H1 (cell line): Measurements from ENCODE around the gene RPL38. TPM values are rescaled to one million over a fixed set of nuclear protein-coding genes. Genes with fewer than 3 reads are reported as not detected.

Experiments
- CTCF ChIA-PET: fragments of 300-600 bp; sonication (Branson Sonifier 250); formaldehyde crosslinking; loops from one replicate; lab custom pipeline; 2021; ENCODE audit not compliant: partially characterized antibody; lab: Charles Lee
- POLR2A ChIA-PET: fragments of 300-600 bp; sonication (Branson Sonifier 250); formaldehyde crosslinking; loops from one replicate; lab custom pipeline; 2021; ENCODE audit warnings: inconsistent platforms; ENCODE audit not compliant: partially characterized antibody; lab: Charles Lee
- DNase-seq, 2 experiments: peaks; one replicate each; pipeline versions ENCODE4 v3.0.0 to v3.0.0-alpha.2; 2010 to 2022; ENCODE audit warnings: low spot score in 2 of 2, low read depth in 1 of 2, mixed read lengths in 1 of 2
- FAIRE-seq: peaks from 2 replicates; lab custom pipeline; 2011; peaks lifted over from hg19 to GRCh38; lab: Jason Lieb, UNC
- H2AFZ ChIP-seq: 2 replicates; pipeline ENCODE4 v1.8.1; 2012; ENCODE audit warnings: low read length, inconsistent platforms
- H2AK5ac ChIP-seq: 2 replicates; pipeline ENCODE4 v1.6.1; 2013; ENCODE audit warnings: low read depth, low read length
- H2BK120ac ChIP-seq: replicated peaks from 2 replicates; pipeline ENCODE3; 2013; ENCODE audit warnings: low read depth, low read length, inconsistent platforms
- H2BK12ac ChIP-seq: 2 replicates; pipeline ENCODE4 v1.6.1; 2013; ENCODE audit warnings: low read depth, low read length
- H2BK15ac ChIP-seq: 2 replicates; pipeline ENCODE4 v1.6.1; 2013; ENCODE audit warnings: low read length
- H2BK20ac ChIP-seq: 2 replicates; pipeline ENCODE4 v1.6.1; 2013; ENCODE audit warnings: low read length
- H2BK5ac ChIP-seq: 2 replicates; pipeline ENCODE4 v1.6.1; 2013; ENCODE audit warnings: low read depth, low read length
- H3K14ac ChIP-seq: 2 replicates; pipeline ENCODE4 v1.6.1; 2013; ENCODE audit warnings: inconsistent platforms; ENCODE audit not compliant: insufficient read length
- H3K18ac ChIP-seq: 2 replicates; pipeline ENCODE4 v1.6.1; 2013; ENCODE audit warnings: low read length; ENCODE audit errors: extremely low read depth
- H3K23ac ChIP-seq: 2 replicates; pipeline ENCODE4 v1.6.1; 2013; ENCODE audit warnings: inconsistent platforms; ENCODE audit not compliant: insufficient read length
- H3K23me2 ChIP-seq: 2 replicates; pipeline ENCODE4 v1.6.1; 2013; ENCODE audit warnings: low read depth, low read length
- H3K27ac ChIP-seq: 2 replicates; pipeline ENCODE4 v1.6.1; 2011; ENCODE audit warnings: low read depth, low read length, inconsistent platforms
- H3K27me3 ChIP-seq, 4 experiments: replicated peaks in 1 of 4; 1 replicate in 1 of 4; 2 replicates in 3 of 4; pipeline versions ENCODE4 v1.6.1 to v1.8.1; 2011 to 2013; ENCODE audit warnings: low read length in 3 of 4, mild to moderate bottlenecking in 3 of 4, inconsistent platforms in 2 of 4, mixed read lengths in 2 of 4, moderate library complexity in 1 of 4; ENCODE audit not compliant: control insufficient read depth in 3 of 4, insufficient read depth in 3 of 4; ENCODE audit errors: extremely low read depth in 1 of 4
- H3K36me3 ChIP-seq, 4 experiments: 2 replicates each; pipeline versions ENCODE4 v1.6.1 to v1.8.1; 2011 to 2013; ENCODE audit warnings: mild to moderate bottlenecking in 4 of 4, low read length in 3 of 4, moderate library complexity in 2 of 4, control low read depth in 1 of 4, inconsistent platforms in 1 of 4; ENCODE audit not compliant: insufficient read depth in 4 of 4, control insufficient read depth in 2 of 4
- H3K4ac ChIP-seq: replicated peaks from 2 replicates; pipeline ENCODE3; 2013; ENCODE audit warnings: low read length, low read depth, mixed read lengths, inconsistent platforms; ENCODE audit not compliant: insufficient read length
- H3K4me1 ChIP-seq, 4 experiments: replicated peaks in 1 of 4; 1 replicate in 1 of 4; 2 replicates in 3 of 4; pipeline versions ENCODE4 v1.6.1 to v1.8.1; 2011 to 2013; ENCODE audit warnings: low read length in 3 of 4, inconsistent platforms in 2 of 4, mixed read lengths in 1 of 4; ENCODE audit not compliant: insufficient read depth in 4 of 4, control insufficient read depth in 3 of 4
- H3K4me2 ChIP-seq, 2 experiments: 2 replicates each; pipeline versions ENCODE4 v1.6.1 to v1.8.1; 2011 to 2013; ENCODE audit warnings: low read depth in 2 of 2, low read length in 2 of 2, control low read depth in 1 of 2, inconsistent platforms in 1 of 2, mild to moderate bottlenecking in 1 of 2; ENCODE audit not compliant: insufficient read depth in 1 of 2
- H3K4me3 ChIP-seq, 4 experiments: fragments of 200-600, 300-600 bp in 1 of 4; sonication (generic), shearing (Covaris generic), sonication (Bioruptor Twin) in 1 of 4; 2 replicates each; pipeline versions ENCODE4 v1.5.1 to v1.8.1; 2011 to 2016; ENCODE audit warnings: low read length in 4 of 4, low read depth in 3 of 4, control low read depth in 2 of 4, inconsistent platforms in 2 of 4, mild to moderate bottlenecking in 2 of 4, mixed read lengths in 1 of 4, moderate library complexity in 1 of 4; ENCODE audit not compliant: insufficient read depth in 2 of 4; ENCODE audit errors: extremely low read depth in 1 of 4
- H3K56ac ChIP-seq: replicated peaks from 2 replicates; pipeline ENCODE3; 2013; ENCODE audit warnings: low read depth, mild to moderate bottlenecking, mixed read lengths, low read length, inconsistent platforms; ENCODE audit not compliant: insufficient read length
- H3K79me1 ChIP-seq: 2 replicates; pipeline ENCODE4 v1.6.1; 2013; ENCODE audit warnings: low read depth, low read length, control low read depth
- H3K79me2 ChIP-seq, 2 experiments: 2 replicates each; pipeline versions ENCODE4 v1.6.1 to v1.8.1; 2012 to 2013; ENCODE audit warnings: low read length in 2 of 2, mild to moderate bottlenecking in 2 of 2, inconsistent platforms in 1 of 2; ENCODE audit not compliant: insufficient read depth in 2 of 2, control insufficient read depth in 1 of 2
- H3K9ac ChIP-seq, 4 experiments: replicated peaks in 1 of 4; 1 replicate in 1 of 4; 2 replicates in 3 of 4; pipeline versions ENCODE4 v1.6.1 to v1.8.1; 2011 to 2013; ENCODE audit warnings: low read depth in 3 of 4, low read length in 3 of 4, control low read depth in 2 of 4, mild to moderate bottlenecking in 2 of 4, moderate library complexity in 2 of 4, inconsistent platforms in 1 of 4; ENCODE audit errors: extremely low read depth in 1 of 4
- H3K9me3 ChIP-seq, 2 experiments: 2 replicates each; pipeline versions ENCODE4 v1.6.1 to v1.8.1; 2012 to 2013; ENCODE audit warnings: mild to moderate bottlenecking in 2 of 2, moderate library complexity in 2 of 2, control low read depth in 1 of 2, inconsistent platforms in 1 of 2, low read depth in 1 of 2, low read length in 1 of 2, mixed read lengths in 1 of 2; ENCODE audit not compliant: insufficient read depth in 2 of 2
- H4K20me1 ChIP-seq, 2 experiments: replicated peaks in 1 of 2; 2 replicates each; pipeline versions ENCODE3 to v1.8.1; 2011 to 2013; ENCODE audit warnings: inconsistent platforms in 2 of 2, low read length in 2 of 2, mild to moderate bottlenecking in 1 of 2; ENCODE audit not compliant: insufficient read depth in 2 of 2, control insufficient read depth in 1 of 2
- H4K5ac ChIP-seq: 2 replicates; pipeline ENCODE4 v1.6.1; 2013; ENCODE audit warnings: low read length, low read depth, mixed read lengths, inconsistent platforms; ENCODE audit not compliant: insufficient read length
- H4K8ac ChIP-seq: 2 replicates; pipeline ENCODE4 v1.8.0; 2013; ENCODE audit warnings: mild to moderate bottlenecking, moderate library complexity, low read length, inconsistent platforms; ENCODE audit not compliant: insufficient read depth; ENCODE audit errors: extremely low read depth
- H4K91ac ChIP-seq: replicated peaks from 2 replicates; pipeline ENCODE3; 2013; ENCODE audit warnings: low read length, mixed read lengths, inconsistent platforms; ENCODE audit not compliant: insufficient read length
- ASH2L ChIP-seq: fragments of 200-600, 300-600 bp; sonication (generic); IDR thresholded peaks from one replicate; pipeline ENCODE4 v1.7.1; 2017; ENCODE audit warnings: low read length
- BRCA1 ChIP-seq: IDR thresholded peaks from 2 replicates; pipeline ENCODE4 v1.6.1; 2012; ENCODE audit warnings: low read depth, low read length, improper control_type of control experiment
- CBX5 ChIP-seq: fragments of 300-800, 300-1000 bp; sonication (generic); IDR thresholded peaks from 2 replicates; pipeline ENCODE4 v1.7.1; 2016; ENCODE audit warnings: antibody characterized with exemption, low read length, low read depth
- POLR2A ChIP-seq, 2 experiments: IDR thresholded peaks; 1 replicate in 1 of 2; 2 replicates in 1 of 2; pipeline ENCODE4 v1.6.1; 2011; ENCODE audit warnings: low read depth in 2 of 2, low read length in 2 of 2, mild to moderate bottlenecking in 2 of 2; ENCODE audit errors: control extremely low read depth in 1 of 2
- SIRT6 ChIP-seq: IDR thresholded peaks from one replicate; pipeline ENCODE4 v1.7.1; 2012; ENCODE audit warnings: low read length, inconsistent platforms
- TAF7 ChIP-seq: optimal IDR thresholded peaks from 2 replicates; pipeline ENCODE3; 2011; ENCODE audit warnings: low read depth, mild to moderate bottlenecking, inconsistent platforms, low read length, moderate library complexity, borderline replicate concordance
- TEAD4 ChIP-seq: IDR thresholded peaks from 2 replicates; pipeline ENCODE4 v1.6.1; 2012; ENCODE audit warnings: low read depth, low read length, inconsistent platforms, mixed read lengths
- whole genome bisulfite sequencing, 2 experiments: shearing (Covaris generic) in 1 of 2; methylation state at CpG; one replicate each; pipeline versions ENCODE4 v1.1.6 to v1.1.7; 2013 to 2015; ENCODE audit warnings: low lambda C conversion rate in 2 of 2, mixed read lengths in 2 of 2, inconsistent platforms in 1 of 2, low coverage in 1 of 2, missing lambda C conversion rate in 1 of 2; ENCODE audit not compliant: insufficient replicate concordance in 2 of 2, insufficient coverage in 1 of 2, insufficient read length in 1 of 2; ENCODE audit errors: extremely low coverage in 1 of 2, missing lambda C conversion rate in 1 of 2; 5-methylcytosine and 5-hydroxymethylcytosine counted together
- polyA plus RNA-seq, 7 experiments: library from polyadenylated mRNA; depleted of rRNA in 3 of 7; stranded (reverse) in 5 of 7; unstranded in 2 of 7; fragments of >200 nt in 5 of 7; fragments of 200-250 nt in 2 of 7; gene quantifications; 1 replicate in 5 of 7; 2 replicates in 1 of 7; 4 replicates in 1 of 7; pipeline versions ENCODE4 v1.2.1 to v1.2.3, GENCODE V29; 2011 to 2013; ENCODE audit warnings: missing spikeins in 2 of 7, mixed read lengths in 2 of 7
- total RNA-seq: library from RNA; stranded (reverse); fragmentation: NEBNext Ultra II Directional; extraction: Animal tissue kit (Norgen Biotek cat#: 25700); gene quantifications from 2 replicates; pipeline ENCODE4 v1.2.1, GENCODE V29; 2021
- TF ChIP-seq, protein P1 (sequence below): IDR thresholded peaks from 2 replicates; pipeline ENCODE4 v1.6.1; 2011; ENCODE audit warnings: low read depth, mild to moderate bottlenecking, low read length; ENCODE audit not compliant: insufficient read depth
- TF ChIP-seq, protein P2 (sequence below), 3 experiments: IDR thresholded peaks; 1 replicate in 2 of 3; 2 replicates in 1 of 3; pipeline versions ENCODE4 v1.5.1 to v1.6.1; 2011; ENCODE audit warnings: low read length in 3 of 3, mild to moderate bottlenecking in 3 of 3, inconsistent platforms in 2 of 3, low read depth in 1 of 3, moderate library complexity in 1 of 3; ENCODE audit not compliant: insufficient read depth in 1 of 3; ENCODE audit errors: control extremely low read depth in 1 of 3

The RPL38 gene
- total and polyA plus RNA-seq, 2 of the 8 experiments (the other 6 are each of a cell fraction or from before 2014, with no cell fraction given) = 412 to 1,195 TPM

DNA sequence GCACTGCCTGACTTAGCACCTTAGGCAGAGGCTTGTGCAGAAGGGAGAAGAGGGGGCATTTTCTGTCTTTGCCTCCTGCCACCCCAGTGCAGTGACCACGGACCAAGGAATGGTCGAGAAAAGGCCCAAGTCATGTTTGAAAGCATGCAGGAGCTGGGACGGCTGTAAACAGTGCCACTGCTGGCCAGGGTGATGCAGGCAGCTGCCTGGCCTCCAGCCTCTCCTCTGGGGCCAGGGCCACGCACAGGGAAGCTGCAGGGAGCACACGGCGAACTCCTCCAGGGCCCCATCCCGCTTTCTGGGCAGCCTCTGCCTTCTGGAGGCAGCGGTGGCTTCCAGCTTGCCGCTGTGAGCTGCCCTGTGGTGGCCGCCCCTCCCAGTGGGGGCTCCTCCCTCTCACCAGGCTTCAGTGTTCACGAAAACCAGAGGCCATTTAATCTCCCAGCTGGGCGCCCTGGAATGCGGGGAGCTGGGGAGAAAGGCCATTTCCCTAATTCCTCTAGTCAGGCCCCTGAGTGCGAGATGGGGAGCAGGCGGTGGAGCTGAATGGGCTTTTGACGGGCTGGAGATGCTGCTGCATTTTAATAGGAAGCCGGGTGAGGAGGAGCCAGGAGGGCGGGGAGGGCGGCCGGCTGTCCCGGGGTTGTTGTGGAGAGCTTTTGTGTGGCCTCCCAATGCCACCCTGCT lies 41.8 kb downstream of the RPL38 start:
- H3K4me2 ChIP-seq = peak overlapping the region; percentile 41 to 48
- H2AK5ac ChIP-seq = peak overlapping the region; percentile 47
- WGBS, 2 experiments = 19% methylated on average over 21 of the region's 21 CpGs; no CpG with 5 or more reads in 1 of the 2 experiments
- no peak overlapping the region for H2AFZ ChIP-seq
- H3K14ac ChIP-seq = no peak overlapping the region
- peak overlapping the region; percentile 92; the same call in 1 of the 2 replicates for H2BK15ac ChIP-seq
- no peaks in the 10 kb centered on the region for H3K36me3 ChIP-seq
- H3K56ac ChIP-seq = no peak overlapping the region
- POLR2A ChIA-PET = interaction anchor here (0.7 to 8.2 kb wide), 9 partner anchors 10 to 41 kb away, joined by 3 to 61 read pairs (median 5); partner anchors contain the start of gene TTYH2
- no peak for FAIRE-seq
- no peaks in the 10 kb centered on the region for H4K20me1 ChIP-seq
- H3K23ac ChIP-seq = no peak overlapping the region
- 0 out of 4 replicates have a peak, but pooled peaks cover 0 to 4% of the 10 kb centered on the region in 2 experiments for H3K9me3 ChIP-seq
- no peaks in the 10 kb centered on the region for H3K27me3 ChIP-seq
- H3K79me1 ChIP-seq = no peaks in the 10 kb centered on the region
- H3K4ac ChIP-seq = peak overlapping the region; percentile 27
- no peak overlapping the region; the same call in 1 of the 2 replicates for H4K8ac ChIP-seq
- H3K27ac ChIP-seq = no peak overlapping the region
- H3K4me3 ChIP-seq = peak overlapping the region in 1 of 4 experiments; percentile 13; a peak in 3 of 8 replicates
- H3K9ac ChIP-seq = no peak overlapping the region
- DNase-seq = peak; percentile 47 to 73
- peak overlapping the region; percentile 73 for H4K5ac ChIP-seq
- H2BK5ac ChIP-seq = peak overlapping the region; percentile 21; the same call in 1 of the 2 replicates
- H3K18ac ChIP-seq = peak overlapping the region; percentile 76
- no peaks in the 10 kb centered on the region for H3K79me2 ChIP-seq
- peak overlapping the region; percentile 7 for H2BK120ac ChIP-seq
- no peaks in the 10 kb centered on the region for H3K23me2 ChIP-seq
- peaks cover 8 to 19% (median 15%) of the 10 kb centered on the region in 4 experiments for H3K4me1 ChIP-seq
- H2BK12ac ChIP-seq = peak overlapping the region; percentile 75
- CTCF ChIA-PET = interaction anchor here (0.7 to 2.4 kb wide), 12 partner anchors 9 to 123 kb away, joined by 3 to 10 read pairs (median 4); partner anchors contain the start of gene DNAI2
- H2BK20ac ChIP-seq = 0 out of 2 replicates have a peak overlapping the region, but pooled peaks have one; percentile 75
- H4K91ac ChIP-seq = peak overlapping the region; percentile 83
- TF ChIP-seq SIRT6 (no peak), POLR2A (IDR thresholded peaks at IDR 0.05; ENCODE audit: control extremely low read depth in 1 of 2, low read depth in 2 of 2, low read length in 2 of 2) (no peak), TEAD4 (peak; percentile 95), BRCA1 (no peak), TAF7 (no peak), CBX5 (no peak), ASH2L (peak; percentile 26)
- TF ChIP-seq, protein P1, sequence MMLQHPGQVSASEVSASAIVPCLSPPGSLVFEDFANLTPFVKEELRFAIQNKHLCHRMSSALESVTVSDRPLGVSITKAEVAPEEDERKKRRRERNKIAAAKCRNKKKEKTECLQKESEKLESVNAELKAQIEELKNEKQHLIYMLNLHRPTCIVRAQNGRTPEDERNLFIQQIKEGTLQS = no peak
- TF ChIP-seq, protein P2, sequence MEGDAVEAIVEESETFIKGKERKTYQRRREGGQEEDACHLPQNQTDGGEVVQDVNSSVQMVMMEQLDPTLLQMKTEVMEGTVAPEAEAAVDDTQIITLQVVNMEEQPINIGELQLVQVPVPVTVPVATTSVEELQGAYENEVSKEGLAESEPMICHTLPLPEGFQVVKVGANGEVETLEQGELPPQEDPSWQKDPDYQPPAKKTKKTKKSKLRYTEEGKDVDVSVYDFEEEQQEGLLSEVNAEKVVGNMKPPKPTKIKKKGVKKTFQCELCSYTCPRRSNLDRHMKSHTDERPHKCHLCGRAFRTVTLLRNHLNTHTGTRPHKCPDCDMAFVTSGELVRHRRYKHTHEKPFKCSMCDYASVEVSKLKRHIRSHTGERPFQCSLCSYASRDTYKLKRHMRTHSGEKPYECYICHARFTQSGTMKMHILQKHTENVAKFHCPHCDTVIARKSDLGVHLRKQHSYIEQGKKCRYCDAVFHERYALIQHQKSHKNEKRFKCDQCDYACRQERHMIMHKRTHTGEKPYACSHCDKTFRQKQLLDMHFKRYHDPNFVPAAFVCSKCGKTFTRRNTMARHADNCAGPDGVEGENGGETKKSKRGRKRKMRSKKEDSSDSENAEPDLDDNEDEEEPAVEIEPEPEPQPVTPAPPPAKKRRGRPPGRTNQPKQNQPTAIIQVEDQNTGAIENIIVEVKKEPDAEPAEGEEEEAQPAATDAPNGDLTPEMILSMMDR (IDR thresholded peaks at IDR 0.05; ENCODE audit: control extremely low read depth in 1 of 3, insufficient read depth in 1 of 3, low read depth in 1 of 3, low read length in 3 of 3) = peak; percentile 16 to 32 (median 24); a peak in 3 of 4 replicates
